Fibroblast of pulmonary artery (primary cell): ENCODE results near the gene FTSJ3.

Source experiments
- DNase-seq: peaks from one replicate; pipeline ENCODE4 v3.0.0-alpha.2; 2010; ENCODE audit warnings: low read depth
- H3K4me3 ChIP-seq: replicated peaks from 2 replicates; pipeline ENCODE4 v1.5.1; 2011; ENCODE audit warnings: low read depth, mild to moderate bottlenecking, control low read depth, low read length, moderate library complexity
- CTCF ChIP-seq: IDR thresholded peaks from 2 replicates; pipeline ENCODE4 v1.5.1; 2011; ENCODE audit warnings: mild to moderate bottlenecking, control low read depth, low read length, inconsistent platforms; ENCODE audit errors: missing control alignments

Gene FTSJ3

DNA sequence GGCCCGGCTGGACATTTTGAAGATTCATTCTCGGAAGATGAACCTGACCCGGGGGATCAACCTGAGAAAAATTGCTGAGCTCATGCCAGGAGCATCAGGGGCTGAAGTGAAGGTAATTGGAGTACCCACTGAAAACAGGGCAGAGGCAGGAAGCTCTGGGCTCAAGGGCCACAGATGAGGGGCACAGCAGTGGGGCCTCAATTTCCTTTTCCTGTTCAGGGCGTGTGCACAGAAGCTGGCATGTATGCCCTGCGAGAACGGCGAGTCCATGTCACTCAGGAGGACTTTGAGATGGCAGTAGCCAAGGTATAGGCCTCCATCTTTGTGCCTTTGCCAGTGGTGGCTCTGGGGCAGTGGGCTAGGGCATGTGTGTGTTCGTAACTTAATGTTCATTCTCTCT lies 4.0 kb upstream of the FTSJ3 start:
- no peak for DNase-seq
- TF ChIP-seq CTCF, result no peak
- no peak overlapping the region for H3K4me3 ChIP-seq

GRCh38 chr17:63830904-63831491 lies 3.5 kb upstream of the FTSJ3 start:
- no peak overlapping the region for H3K4me3 ChIP-seq
- no peak for TF ChIP-seq CTCF
- no peak for DNase-seq

GRCh38 chr17:63830278-63830677 lies 2.8 kb upstream of the FTSJ3 start:
- TF ChIP-seq CTCF, result no peak
- no peak overlapping the region for H3K4me3 ChIP-seq
- DNase-seq, result no peak

- no peak overlapping the region for H3K4me3 ChIP-seq
These were observed 1.5 kb upstream of the FTSJ3 start for GRCh38 chr17:63828936-63829335.

DNA sequence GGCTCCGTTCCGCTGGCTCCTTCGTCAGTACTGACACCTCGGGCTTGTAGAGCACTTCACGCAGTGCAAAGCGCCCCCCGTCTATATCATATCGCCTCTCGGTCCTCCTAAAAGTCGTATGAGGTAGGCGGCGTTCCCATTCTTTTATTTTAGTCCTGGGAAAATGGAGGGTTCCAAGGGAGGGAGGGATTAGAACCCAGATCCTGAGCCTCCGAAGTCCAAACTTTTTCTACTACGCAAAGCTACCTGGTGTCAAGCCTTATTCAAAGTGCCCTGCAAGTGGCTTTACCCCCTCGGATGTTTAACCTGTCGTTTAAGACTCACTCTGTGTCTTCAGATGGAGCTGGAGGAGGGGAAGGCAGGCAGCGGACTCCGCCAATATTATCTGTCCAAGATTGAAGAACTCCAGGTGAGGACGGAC lies 348 bp upstream of the FTSJ3 start:
- no peak for DNase-seq
- peak overlapping the region; percentile 78 for H3K4me3 ChIP-seq
- no peak for TF ChIP-seq CTCF

More at GRCh38 chr17:63828936-63829335, 1.5 kb upstream of the FTSJ3 start:
- DNase-seq, result no peak
- no peak for TF ChIP-seq CTCF

DNA sequence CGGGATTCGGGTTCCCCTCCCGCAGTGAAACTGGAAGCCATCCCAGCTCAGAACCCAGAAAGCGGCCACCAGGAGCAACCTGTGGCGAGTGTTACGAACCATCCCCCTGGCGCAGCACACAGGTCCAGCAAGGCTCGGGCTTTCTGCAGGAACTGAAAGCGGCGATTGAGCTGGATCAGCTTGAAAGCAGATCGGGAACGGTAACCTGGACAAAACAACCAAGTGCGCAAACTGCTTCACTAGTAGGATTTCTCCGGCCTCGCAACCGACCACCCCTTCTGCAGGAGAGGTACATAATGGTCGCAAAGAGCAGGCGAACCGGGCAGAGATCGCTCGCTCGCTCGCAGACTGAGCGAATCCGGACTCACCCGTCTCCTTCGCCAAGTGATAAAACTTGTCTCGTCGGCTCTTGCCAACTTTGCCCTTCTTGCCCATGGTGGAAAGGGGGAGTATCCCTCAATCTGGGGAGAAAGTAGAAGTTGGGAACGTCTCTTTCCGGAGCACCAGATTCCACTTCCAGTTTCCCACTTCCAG lies 928 bp downstream of the FTSJ3 start:
- no peak for DNase-seq
- no peak for TF ChIP-seq CTCF
- peak overlapping the region; percentile 78 for H3K4me3 ChIP-seq

DNA sequence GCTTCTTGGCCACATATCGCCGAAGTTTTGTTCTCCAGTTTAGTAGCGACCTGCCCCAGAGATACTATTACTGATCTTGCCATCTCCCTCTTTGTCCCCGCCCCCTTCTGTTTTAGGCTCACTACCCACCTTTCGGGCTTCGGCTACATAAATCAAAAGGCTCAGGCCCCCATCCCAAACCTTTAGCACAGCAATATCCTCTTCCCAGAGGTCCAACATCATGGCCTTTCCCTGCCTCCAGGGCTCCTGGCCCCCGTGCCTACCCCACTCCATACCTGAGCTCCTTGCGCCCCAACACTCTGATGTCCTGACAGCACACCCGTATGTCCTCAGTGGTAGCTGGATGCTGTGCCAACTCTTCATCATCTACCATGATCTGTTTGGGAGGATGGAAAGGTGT lies 3.1 kb downstream of the FTSJ3 start:
- TF ChIP-seq CTCF, result no peak
- H3K4me3 ChIP-seq, result no peak overlapping the region
- DNase-seq, result no peak
